Neural cell (in vitro differentiated cells): Measurements from ENCODE around the gene KIRREL3. TPM values are rescaled to one million over a fixed set of nuclear protein-coding genes. Genes with fewer than 3 reads are reported as not detected.
A peak's percentile ranks its signal among the peaks of the same experiment; 100 is the strongest.

Source experiments
- H2AFZ ChIP-seq: fragments of 200-600, 300-800 bp; sonication (generic), shearing (Covaris generic); 2 replicates; pipeline ENCODE4 v1.6.0; 2014; ENCODE audit warnings: low read depth, mild to moderate bottlenecking, antibody characterized with exemption, low read length, moderate library complexity
- H3F3A ChIP-seq: fragments of 200-600 bp; shearing (Covaris generic); 2 replicates; pipeline ENCODE4 v1.6.1; 2016; ENCODE audit warnings: mild to moderate bottlenecking, moderate library complexity, mixed read lengths, antibody characterized with exemption, low read length; ENCODE audit not compliant: insufficient read depth, poor library complexity, severe bottlenecking
- H3K27ac ChIP-seq: fragments of 200-600, 300-800 bp; sonication (generic), shearing (Covaris generic); 2 replicates; pipeline ENCODE4 v1.5.1; 2014; ENCODE audit warnings: mild to moderate bottlenecking, low read length, moderate library complexity
- H3K27me3 ChIP-seq: fragments of 300-800, 200-600 bp; sonication (generic), shearing (Covaris generic); 2 replicates; pipeline ENCODE4 v1.6.0; 2014; ENCODE audit warnings: mild to moderate bottlenecking, low read depth, low read length, moderate library complexity; ENCODE audit not compliant: insufficient read depth
- H3K36me3 ChIP-seq: fragments of 300-800, 200-600 bp; sonication (generic), shearing (Covaris generic); 2 replicates; pipeline ENCODE4 v1.5.1; 2014; ENCODE audit warnings: mild to moderate bottlenecking, antibody characterized with exemption, low read length, moderate library complexity; ENCODE audit not compliant: insufficient read depth
- H3K4me2 ChIP-seq: fragments of 300-800, 200-600 bp; sonication (generic), shearing (Covaris generic); 2 replicates; pipeline ENCODE4 v1.6.0; 2014; ENCODE audit warnings: mild to moderate bottlenecking, low read length
- H3K4me3 ChIP-seq: fragments of 300-800, 200-600 bp; sonication (generic), shearing (Covaris generic); 2 replicates; pipeline ENCODE4 v1.5.1; 2014; ENCODE audit warnings: mild to moderate bottlenecking, low read length, moderate library complexity
- H3K79me2 ChIP-seq: fragments of 200-600 bp; shearing (Covaris generic); replicated peaks from 2 replicates; pipeline ENCODE4 v1.6.0; 2014; ENCODE audit warnings: mild to moderate bottlenecking, low read length, moderate library complexity; ENCODE audit not compliant: insufficient read depth
- H3K9ac ChIP-seq: fragments of 300-800, 200-600 bp; sonication (generic), shearing (Covaris generic); 2 replicates; pipeline ENCODE4 v1.6.1; 2016; ENCODE audit warnings: mild to moderate bottlenecking, low read length, mixed read lengths
- H3K9me2 ChIP-seq: fragments of 200-600 bp; shearing (Covaris generic); 2 replicates; pipeline ENCODE4 v1.6.1; 2016; ENCODE audit warnings: mild to moderate bottlenecking, low read length, mixed read lengths; ENCODE audit not compliant: insufficient read depth
- H3K9me3 ChIP-seq: fragments of 200-600, 300-800 bp; sonication (generic), shearing (Covaris generic); 2 replicates; pipeline ENCODE4 v1.6.1; 2016; ENCODE audit warnings: mild to moderate bottlenecking, mixed run types, low read length, moderate library complexity, mixed read lengths
- H4K20me1 ChIP-seq: fragments of 200-600 bp; shearing (Covaris generic); 2 replicates; pipeline ENCODE4 v1.6.1; 2016; ENCODE audit warnings: mild to moderate bottlenecking, mixed run types; ENCODE audit not compliant: insufficient read depth
- EP300 ChIP-seq: fragments of 450-650 bp; conservative IDR thresholded peaks from 2 replicates; pipeline ENCODE4 v1.6.1; 2014; ENCODE audit warnings: antibody characterized with exemption, mild to moderate bottlenecking, moderate library complexity; ENCODE audit not compliant: poor library complexity, severe bottlenecking
- EZH2 ChIP-seq: fragments of 200-600, 300-800 bp; shearing (Covaris generic), sonication (generic); IDR thresholded peaks from 2 replicates; pipeline ENCODE4 v1.6.1; 2014; ENCODE audit warnings: antibody characterized with exemption, low read length, borderline replicate concordance, mild to moderate bottlenecking; ENCODE audit not compliant: insufficient read depth, poor library complexity, severe bottlenecking
- MXI1 ChIP-seq: fragments of 450-650 bp; conservative IDR thresholded peaks from 2 replicates; pipeline ENCODE4 v1.6.1; 2014; ENCODE audit warnings: antibody characterized with exemption, mild to moderate bottlenecking; ENCODE audit not compliant: poor library complexity, severe bottlenecking
- POLR2AphosphoS5 ChIP-seq: IDR thresholded peaks from 2 replicates; pipeline ENCODE4 v1.6.1; 2012
- RAD21 ChIP-seq: fragments of 450-650 bp; conservative IDR thresholded peaks from 2 replicates; pipeline ENCODE4 v1.6.1; 2014; ENCODE audit warnings: antibody characterized with exemption, mild to moderate bottlenecking, moderate library complexity
- REST ChIP-seq: IDR thresholded peaks from 2 replicates; pipeline ENCODE4 v1.6.1; 2012; ENCODE audit warnings: borderline replicate concordance
- SMC3 ChIP-seq: fragments of 450-650 bp; conservative IDR thresholded peaks from 2 replicates; pipeline ENCODE4 v1.6.1; 2014; ENCODE audit warnings: antibody characterized with exemption, mild to moderate bottlenecking, moderate library complexity; ENCODE audit not compliant: poor library complexity
- TAF1 ChIP-seq: IDR thresholded peaks from 2 replicates; pipeline ENCODE4 v1.6.1; 2012; ENCODE audit warnings: low read depth
- polyA minus RNA-seq: library from RNA; depleted of rRNA, polyadenylated mRNA; stranded (reverse); fragments of >200 nt; gene quantifications from 2 replicates; pipeline ENCODE4 v1.2.3, GENCODE V29; 2014
- polyA plus RNA-seq: library from polyadenylated mRNA; depleted of rRNA; stranded (reverse); fragments of >200 nt; gene quantifications from 2 replicates; pipeline ENCODE4 v1.2.3, GENCODE V29; 2014
- TF ChIP-seq, protein P1 (sequence below): fragments of 450-650 bp; IDR thresholded peaks from 2 replicates; pipeline ENCODE4 v1.5.1; 2014; ENCODE audit warnings: antibody characterized with exemption, mild to moderate bottlenecking, moderate library complexity; ENCODE audit not compliant: poor library complexity, severe bottlenecking

The KIRREL3 gene
- polyA plus RNA-seq (23.8 and 29.0 TPM in 2 replicates), polyA minus RNA-seq (38.9 and 45.5 TPM in 2 replicates)

DNA sequence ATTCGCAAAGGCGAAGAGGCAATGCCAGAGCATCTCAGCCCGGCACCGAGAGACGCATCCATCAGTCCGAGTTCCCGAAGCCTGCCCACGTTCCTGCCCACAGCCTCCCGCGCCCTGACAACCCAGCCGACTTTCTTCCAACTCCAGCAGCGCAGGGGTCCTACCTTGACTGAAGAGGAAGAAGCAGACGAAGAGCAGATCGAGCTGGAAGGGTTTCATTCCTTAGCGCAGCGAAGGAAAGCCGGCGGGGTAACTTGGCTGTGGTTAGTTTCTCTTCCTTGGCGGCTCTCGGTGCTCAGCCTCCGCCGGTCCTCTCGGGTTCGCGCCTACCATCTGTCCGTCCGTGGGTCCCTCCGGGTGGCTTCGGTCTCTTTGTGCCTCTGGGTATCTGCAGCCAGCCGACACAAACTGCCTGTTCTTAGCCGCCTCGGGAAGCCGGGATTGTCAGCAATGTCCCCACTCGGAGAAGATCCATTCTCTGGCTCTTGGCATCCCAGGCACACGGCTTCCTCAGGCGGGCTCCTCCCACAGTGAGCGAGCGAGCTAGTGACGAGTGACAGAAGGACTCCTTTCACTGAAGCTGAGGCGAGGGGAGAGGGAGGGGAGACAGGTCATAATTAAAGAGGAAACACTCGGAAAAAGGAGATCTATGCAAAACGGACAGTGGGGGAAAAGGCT, at the start of gene KIRREL3:
TSS of gene KIRREL3 (minus strand) at position 480 of the 678 bp plus-strand sequence.
- peaks cover 19% of the 10 kb centered on the region for H3K27me3 ChIP-seq
- no peaks in the 10 kb centered on the region for H3F3A ChIP-seq
- peak within 1 kb of the TSS; percentile 73 for H3K9ac ChIP-seq
- TF ChIP-seq MXI1 (peak; percentile 41), SMC3 (peak; percentile 51), POLR2AphosphoS5 (peak; percentile 25), TAF1 (peak; percentile 65), EZH2 (no peak), RAD21 (peak; percentile 54), REST (peak; percentile 65), EP300 (no peak)
- H3K4me3 ChIP-seq: peak within 1 kb of the TSS; percentile 75
- no peaks in the 10 kb centered on the region for H3K36me3 ChIP-seq
- peak within 1 kb of the TSS; percentile 92 for H3K4me2 ChIP-seq
- no peaks in the 10 kb centered on the region for H4K20me1 ChIP-seq
- H2AFZ ChIP-seq: peak within 1 kb of the TSS; percentile 36
- no peaks in the 10 kb centered on the region for H3K9me2 ChIP-seq
- no peaks in the 10 kb centered on the region for H3K9me3 ChIP-seq
- peak within 1 kb of the TSS; percentile 57 for H3K27ac ChIP-seq
- H3K79me2 ChIP-seq: peaks cover 3% of the 10 kb centered on the region

- H3K9me2 ChIP-seq: no peaks in the 10 kb centered on the region
- H3F3A ChIP-seq: no peaks in the 10 kb centered on the region
- no peak overlapping the region for H3K27ac ChIP-seq
- TF ChIP-seq REST (no peak), TAF1 (no peak), POLR2AphosphoS5 (no peak), EZH2 (no peak), SMC3 (no peak), RAD21 (no peak), EP300 (no peak), MXI1 (no peak)
- TF ChIP-seq, protein P1, sequence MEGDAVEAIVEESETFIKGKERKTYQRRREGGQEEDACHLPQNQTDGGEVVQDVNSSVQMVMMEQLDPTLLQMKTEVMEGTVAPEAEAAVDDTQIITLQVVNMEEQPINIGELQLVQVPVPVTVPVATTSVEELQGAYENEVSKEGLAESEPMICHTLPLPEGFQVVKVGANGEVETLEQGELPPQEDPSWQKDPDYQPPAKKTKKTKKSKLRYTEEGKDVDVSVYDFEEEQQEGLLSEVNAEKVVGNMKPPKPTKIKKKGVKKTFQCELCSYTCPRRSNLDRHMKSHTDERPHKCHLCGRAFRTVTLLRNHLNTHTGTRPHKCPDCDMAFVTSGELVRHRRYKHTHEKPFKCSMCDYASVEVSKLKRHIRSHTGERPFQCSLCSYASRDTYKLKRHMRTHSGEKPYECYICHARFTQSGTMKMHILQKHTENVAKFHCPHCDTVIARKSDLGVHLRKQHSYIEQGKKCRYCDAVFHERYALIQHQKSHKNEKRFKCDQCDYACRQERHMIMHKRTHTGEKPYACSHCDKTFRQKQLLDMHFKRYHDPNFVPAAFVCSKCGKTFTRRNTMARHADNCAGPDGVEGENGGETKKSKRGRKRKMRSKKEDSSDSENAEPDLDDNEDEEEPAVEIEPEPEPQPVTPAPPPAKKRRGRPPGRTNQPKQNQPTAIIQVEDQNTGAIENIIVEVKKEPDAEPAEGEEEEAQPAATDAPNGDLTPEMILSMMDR: no peak
- no peaks in the 10 kb centered on the region for H3K36me3 ChIP-seq
- H4K20me1 ChIP-seq: no peaks in the 10 kb centered on the region
- H3K27me3 ChIP-seq: no peaks in the 10 kb centered on the region
- no peaks in the 10 kb centered on the region for H3K9me3 ChIP-seq
- H2AFZ ChIP-seq: no peak overlapping the region
- H3K4me3 ChIP-seq: no peak overlapping the region
- no peak overlapping the region for H3K4me2 ChIP-seq
- no peak overlapping the region for H3K9ac ChIP-seq
- no peaks in the 10 kb centered on the region for H3K79me2 ChIP-seq
Measured at GRCh38 chr11:127050186-127050585, 49.6 kb upstream of the KIRREL3 start.
